Neural progenitor cell (in vitro differentiated cells): ENCODE results near the gene SLC9A4. TPM values are rescaled to one million over a fixed set of nuclear protein-coding genes. Genes with fewer than 3 reads are reported as not detected.

Experiments
- DNase-seq: peaks from one replicate; pipeline ENCODE4 v3.0.0-alpha.2; 2016; ENCODE audit warnings: low spot score
- H2AFZ ChIP-seq: fragments of 200-600 bp; sonication (generic); replicated peaks from 2 replicates; pipeline ENCODE4 v1.6.1; 2016; ENCODE audit warnings: antibody characterized with exemption
- H3F3A ChIP-seq: fragments of 200-600 bp; sonication (generic); 2 replicates; pipeline ENCODE4 v1.6.1; 2016; ENCODE audit warnings: antibody characterized with exemption, low read depth
- H3K27ac ChIP-seq: fragments of 200-600 bp; sonication (generic); 2 replicates; pipeline ENCODE4 v1.5.1; 2016; ENCODE audit warnings: mild to moderate bottlenecking
- H3K27me3 ChIP-seq: fragments of 200-600 bp; sonication (generic); 2 replicates; pipeline ENCODE4 v1.6.1; 2016; ENCODE audit warnings: mild to moderate bottlenecking, moderate library complexity
- H3K36me3 ChIP-seq: fragments of 200-600 bp; sonication (generic); 2 replicates; pipeline ENCODE4 v1.5.1; 2016
- H3K4me1 ChIP-seq: fragments of 200-600 bp; sonication (generic); 2 replicates; pipeline ENCODE4 v1.6.1; 2016; ENCODE audit warnings: mixed run types
- H3K4me2 ChIP-seq: fragments of 200-600 bp; sonication (generic); 2 replicates; pipeline ENCODE4 v1.6.1; 2016
- H3K4me3 ChIP-seq: fragments of 200-600 bp; sonication (generic); 2 replicates; pipeline ENCODE4 v1.5.1; 2016
- H3K79me2 ChIP-seq: fragments of 200-600 bp; sonication (generic); 2 replicates; pipeline ENCODE4 v1.6.1; 2016; ENCODE audit warnings: low read depth
- H3K9ac ChIP-seq: fragments of 200-600 bp; sonication (generic); 2 replicates; pipeline ENCODE4 v1.6.1; 2016
- H3K9me3 ChIP-seq: fragments of 200-600 bp; sonication (generic); 2 replicates; pipeline ENCODE4 v1.5.1; 2016; ENCODE audit warnings: low read depth
- H4K20me1 ChIP-seq: fragments of 200-600 bp; sonication (generic); 2 replicates; pipeline ENCODE4 v1.6.1; 2016; ENCODE audit warnings: low read depth
- H3K27ac Mint-ChIP-seq: 3 replicates; pipeline ENCODE4 v1.8.0; 2021; ENCODE audit warnings: mixed read lengths
- H3K27me3 Mint-ChIP-seq: 2 replicates; pipeline ENCODE4 v1.8.0; 2022; ENCODE audit warnings: low read depth, mild to moderate bottlenecking, inconsistent platforms, moderate library complexity, mixed read lengths; ENCODE audit not compliant: insufficient read depth
- H3K36me3 Mint-ChIP-seq: 3 replicates; pipeline ENCODE4 v1.8.0; 2021; ENCODE audit warnings: mixed read lengths
- H3K4me1 Mint-ChIP-seq: 3 replicates; pipeline ENCODE4 v1.8.0; 2021; ENCODE audit warnings: mixed read lengths
- H3K4me3 Mint-ChIP-seq: 3 replicates; pipeline ENCODE4 v1.8.0; 2021; ENCODE audit warnings: mild to moderate bottlenecking, moderate library complexity, mixed read lengths
- H3K9me3 Mint-ChIP-seq: 3 replicates; pipeline ENCODE4 v1.8.0; 2020; ENCODE audit warnings: mixed read lengths
- EZH2 ChIP-seq: fragments of 200-600 bp; sonication (generic); IDR thresholded peaks from 2 replicates; pipeline ENCODE4 v1.6.1; 2017; ENCODE audit warnings: antibody characterized with exemption, mild to moderate bottlenecking, moderate library complexity
- EZH2phosphoT487 ChIP-seq: fragments of 200-600 bp; sonication (generic); IDR thresholded peaks from 2 replicates; pipeline ENCODE4 v1.6.1; 2017; ENCODE audit warnings: antibody characterized with exemption
- total RNA-seq: library from RNA; depleted of rRNA; stranded (reverse); fragments of >200 nt; gene quantifications from 2 replicates; pipeline ENCODE4 v1.2.3, GENCODE V29; 2015; ENCODE audit warnings: low replicate concordance
- TF ChIP-seq, protein P1 (sequence below): fragments of 200-600 bp; sonication (generic); IDR thresholded peaks from 2 replicates; pipeline ENCODE4 v1.5.1; 2017; ENCODE audit warnings: antibody characterized with exemption, mild to moderate bottlenecking

The SLC9A4 gene
- total RNA-seq, 1 donor from 2014 or later = not detected

DNA sequence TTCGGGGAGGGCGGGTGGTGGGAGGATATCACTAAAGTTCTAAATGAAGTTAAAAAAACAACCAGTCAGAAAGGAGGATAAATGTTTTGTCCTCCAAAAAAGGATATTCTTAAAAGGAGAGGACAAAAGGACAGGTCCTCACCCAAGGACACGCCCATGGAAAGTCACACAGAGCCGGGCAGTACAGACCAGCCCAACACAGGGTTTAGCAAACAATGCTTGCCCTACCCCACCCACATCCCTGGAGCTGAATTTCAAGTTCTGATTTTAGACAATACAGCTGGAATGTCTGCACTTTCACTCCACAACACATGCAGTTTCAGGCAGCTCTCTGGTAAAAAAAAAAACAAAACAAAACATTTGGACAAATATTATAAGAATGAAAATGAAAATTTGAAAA lies 67.9 kb downstream of the SLC9A4 start:
- Histone ChIP-seq H3K4me1 (peaks cover 12% of the 10 kb centered on the region), H3K9ac (no peak overlapping the region), H3K27me3 (no peaks in the 10 kb centered on the region), H3K4me3 (no peak overlapping the region), H3K79me2 (no peaks in the 10 kb centered on the region), H3K9me3 (no peaks in the 10 kb centered on the region), H3K27ac (no peak overlapping the region), H3F3A (no peaks in the 10 kb centered on the region), H4K20me1 (no peaks in the 10 kb centered on the region), H3K4me2 (no peak overlapping the region), H3K36me3 (no peaks in the 10 kb centered on the region), H2AFZ (no peak overlapping the region)
- TF ChIP-seq EZH2phosphoT487 (no peak), EZH2 (no peak)
- TF ChIP-seq, protein P1, sequence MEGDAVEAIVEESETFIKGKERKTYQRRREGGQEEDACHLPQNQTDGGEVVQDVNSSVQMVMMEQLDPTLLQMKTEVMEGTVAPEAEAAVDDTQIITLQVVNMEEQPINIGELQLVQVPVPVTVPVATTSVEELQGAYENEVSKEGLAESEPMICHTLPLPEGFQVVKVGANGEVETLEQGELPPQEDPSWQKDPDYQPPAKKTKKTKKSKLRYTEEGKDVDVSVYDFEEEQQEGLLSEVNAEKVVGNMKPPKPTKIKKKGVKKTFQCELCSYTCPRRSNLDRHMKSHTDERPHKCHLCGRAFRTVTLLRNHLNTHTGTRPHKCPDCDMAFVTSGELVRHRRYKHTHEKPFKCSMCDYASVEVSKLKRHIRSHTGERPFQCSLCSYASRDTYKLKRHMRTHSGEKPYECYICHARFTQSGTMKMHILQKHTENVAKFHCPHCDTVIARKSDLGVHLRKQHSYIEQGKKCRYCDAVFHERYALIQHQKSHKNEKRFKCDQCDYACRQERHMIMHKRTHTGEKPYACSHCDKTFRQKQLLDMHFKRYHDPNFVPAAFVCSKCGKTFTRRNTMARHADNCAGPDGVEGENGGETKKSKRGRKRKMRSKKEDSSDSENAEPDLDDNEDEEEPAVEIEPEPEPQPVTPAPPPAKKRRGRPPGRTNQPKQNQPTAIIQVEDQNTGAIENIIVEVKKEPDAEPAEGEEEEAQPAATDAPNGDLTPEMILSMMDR = no peak
- no peak overlapping the region for H3K4me3 Mint-ChIP-seq
- no peak overlapping the region for H3K27ac Mint-ChIP-seq
- no peaks in the 10 kb centered on the region for H3K9me3 Mint-ChIP-seq
- H3K36me3 Mint-ChIP-seq = no peaks in the 10 kb centered on the region
- H3K27me3 Mint-ChIP-seq = no peaks in the 10 kb centered on the region
- no peak for DNase-seq
- no peaks in the 10 kb centered on the region for H3K4me1 Mint-ChIP-seq

DNA sequence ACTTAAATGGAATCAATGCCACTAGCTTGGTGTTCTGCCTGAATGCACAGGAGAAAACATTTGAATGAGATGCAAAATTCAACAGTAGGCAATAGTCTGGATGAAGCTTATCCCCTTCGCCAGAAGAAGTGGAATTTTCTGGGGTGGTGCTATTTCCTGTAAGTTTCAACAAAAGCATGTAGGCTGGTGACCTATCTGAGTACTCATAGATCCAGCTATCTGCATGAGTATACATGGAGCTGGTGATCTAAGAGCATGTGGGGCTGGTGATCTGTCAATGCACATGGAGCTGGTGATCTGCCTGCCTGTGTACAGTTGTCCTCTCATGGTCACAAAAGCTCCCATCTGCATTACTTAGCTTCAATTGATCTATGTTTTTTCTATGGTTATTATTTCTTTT lies 71.2 kb downstream of the SLC9A4 start:
- Histone ChIP-seq H3K36me3 (no peaks in the 10 kb centered on the region), H4K20me1 (no peaks in the 10 kb centered on the region), H2AFZ (no peak overlapping the region), H3K4me3 (no peak overlapping the region), H3K79me2 (no peaks in the 10 kb centered on the region), H3F3A (no peaks in the 10 kb centered on the region), H3K4me2 (no peak overlapping the region), H3K27ac (no peak overlapping the region), H3K9ac (no peak overlapping the region), H3K27me3 (no peaks in the 10 kb centered on the region), H3K4me1 (peaks cover under 1% of the 10 kb centered on the region), H3K9me3 (peaks cover 3% of the 10 kb centered on the region)
- peaks cover 1% of the 10 kb centered on the region for H3K27me3 Mint-ChIP-seq
- H3K27ac Mint-ChIP-seq = no peak overlapping the region
- no peak overlapping the region for H3K4me3 Mint-ChIP-seq
- DNase-seq = no peak
- peaks cover 10% of the 10 kb centered on the region for H3K9me3 Mint-ChIP-seq
- no peaks in the 10 kb centered on the region for H3K36me3 Mint-ChIP-seq
- H3K4me1 Mint-ChIP-seq = no peaks in the 10 kb centered on the region
- TF ChIP-seq, protein P1 = no peak
- TF ChIP-seq EZH2phosphoT487 (no peak), EZH2 (no peak)

DNA sequence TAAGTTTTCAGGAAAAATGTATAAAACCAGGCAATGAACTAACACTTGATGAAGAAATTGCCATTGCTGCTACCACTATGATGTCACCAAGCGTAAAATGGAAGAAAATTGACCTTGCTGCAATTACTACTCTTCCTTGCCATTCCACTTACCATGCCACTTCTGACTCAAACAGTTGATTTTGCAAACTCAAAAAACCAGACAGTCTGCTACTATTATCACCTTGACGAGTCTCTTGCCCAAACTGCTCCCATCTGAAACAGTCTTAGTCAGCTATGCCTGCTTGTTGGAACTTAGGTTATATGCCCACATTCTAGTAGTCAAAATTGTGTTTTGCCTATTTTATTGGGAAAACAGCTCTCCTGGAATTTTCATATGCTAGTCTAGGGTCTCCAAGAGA lies 74.4 kb downstream of the SLC9A4 start:
- H3K36me3 Mint-ChIP-seq = no peaks in the 10 kb centered on the region
- Histone ChIP-seq H3K36me3 (no peaks in the 10 kb centered on the region), H3K27me3 (no peaks in the 10 kb centered on the region), H2AFZ (no peak overlapping the region), H3K27ac (no peak overlapping the region), H3F3A (no peaks in the 10 kb centered on the region), H3K4me3 (no peak overlapping the region), H3K4me2 (no peak overlapping the region), H3K79me2 (no peaks in the 10 kb centered on the region), H3K9ac (no peak overlapping the region), H3K4me1 (no peaks in the 10 kb centered on the region), H3K9me3 (peaks cover 3% of the 10 kb centered on the region), H4K20me1 (no peaks in the 10 kb centered on the region)
- no peak for DNase-seq
- H3K9me3 Mint-ChIP-seq = peaks cover 16% of the 10 kb centered on the region
- no peaks in the 10 kb centered on the region for H3K4me1 Mint-ChIP-seq
- peaks cover 2% of the 10 kb centered on the region for H3K27me3 Mint-ChIP-seq
- H3K27ac Mint-ChIP-seq = no peak overlapping the region
- H3K4me3 Mint-ChIP-seq = no peak overlapping the region
- TF ChIP-seq EZH2 = no peak
- TF ChIP-seq, protein P1 = no peak
